ENCODE measurements around the gene PIAS4.

The PIAS4 gene

GRCh38 chr19:4023600-4024398, 16.3 kb downstream of the PIAS4 start:
- no peak for TF ChIP-seq CTCF (IDR thresholded peaks at IDR 0.05; ENCODE audit: control insufficient read depth, extremely low read depth, insufficient read depth)
- no peak overlapping the region for H3K4me3 ChIP-seq (ENCODE audit: low read depth, low read length)
- no peak for DNase-seq (ENCODE audit: low read depth)

- TF ChIP-seq CTCF (IDR thresholded peaks at IDR 0.05; ENCODE audit: control insufficient read depth, extremely low read depth, insufficient read depth), result no peak
- no peak for DNase-seq (ENCODE audit: low read depth)
- no peak overlapping the region for H3K4me3 ChIP-seq (ENCODE audit: low read depth, low read length)
Observed at GRCh38 chr19:4025317-4025716, 17.8 kb downstream of the PIAS4 start.

- TF ChIP-seq CTCF (IDR thresholded peaks at IDR 0.05; ENCODE audit: control insufficient read depth, extremely low read depth, insufficient read depth), result no peak
- no peak for DNase-seq (ENCODE audit: low read depth)
- no peak overlapping the region for H3K4me3 ChIP-seq (ENCODE audit: low read depth, low read length)
Observed at GRCh38 chr19:4027146-4027545, 19.6 kb downstream of the PIAS4 start.

- no peak overlapping the region for H3K4me3 ChIP-seq (ENCODE audit: low read depth, low read length)
- no peak for DNase-seq (ENCODE audit: low read depth)
- TF ChIP-seq CTCF (IDR thresholded peaks at IDR 0.05; ENCODE audit: control insufficient read depth, extremely low read depth, insufficient read depth), result no peak
Observed at GRCh38 chr19:4028334-4029246, 21.1 kb downstream of the PIAS4 start.

- no peak overlapping the region for H3K4me3 ChIP-seq (ENCODE audit: low read depth, low read length)
- TF ChIP-seq CTCF (IDR thresholded peaks at IDR 0.05; ENCODE audit: control insufficient read depth, extremely low read depth, insufficient read depth), result no peak
- DNase-seq (ENCODE audit: low read depth), result no peak
Observed at GRCh38 chr19:4029247-4029614, 21.7 kb downstream of the PIAS4 start.

GRCh38 chr19:4030552-4030951, 23.0 kb downstream of the PIAS4 start:
- H3K4me3 ChIP-seq (ENCODE audit: low read depth, low read length), result no peak overlapping the region
- TF ChIP-seq CTCF (IDR thresholded peaks at IDR 0.05; ENCODE audit: control insufficient read depth, extremely low read depth, insufficient read depth), result no peak

More at GRCh38 chr19:4030552-4030951, 23.0 kb downstream of the PIAS4 start:
- no peak for DNase-seq (ENCODE audit: low read depth)
